Activated T-helper 17 cell treated with anti-CD3 and anti-CD28 coated beads, Interleukin-2, amount 50 U/mL, for 72 hours (primary cell): ENCODE measurements around the gene DNAH2. TPM values are rescaled to one million over a fixed set of nuclear protein-coding genes. Genes with fewer than 3 reads are reported as not detected.
A peak's percentile ranks its signal among the peaks of the same experiment; 100 is the strongest.

Experiments used
- ATAC-seq: fragments of 150-1000 bp; cut with Tn5 transposase; replicated peaks from 2 replicates; pipeline ENCODE4 v1.10.0; 2021; ENCODE audit warnings: mild to moderate bottlenecking, moderate library complexity
- H3K27ac Mint-ChIP-seq: one replicate; pipeline ENCODE4 v1.8.0; 2022; ENCODE audit warnings: mixed read lengths
- H3K27me3 Mint-ChIP-seq: one replicate; pipeline ENCODE4 v1.8.0; 2022; ENCODE audit warnings: mixed read lengths
- H3K36me3 Mint-ChIP-seq: one replicate; pipeline ENCODE4 v1.8.0; 2022; ENCODE audit warnings: low read depth, mild to moderate bottlenecking, mixed read lengths
- H3K4me1 Mint-ChIP-seq: one replicate; pipeline ENCODE4 v1.8.0; 2022; ENCODE audit warnings: mixed read lengths
- H3K4me3 Mint-ChIP-seq: one replicate; pipeline ENCODE4 v1.8.0; 2022; ENCODE audit warnings: mild to moderate bottlenecking, mixed read lengths
- H3K9me3 Mint-ChIP-seq: one replicate; pipeline ENCODE4 v1.8.0; 2022; ENCODE audit warnings: mixed read lengths
- total RNA-seq, 2 donors: library from RNA; stranded (reverse); gene quantifications; one replicate each; pipeline ENCODE4 v1.2.3, GENCODE V29; 2022

DNAH2 gene
- total RNA-seq, 2 donors from 2014 or later: 0.06 TPM; not detected in 1

- peak overlapping the region; percentile 93 for H3K27ac Mint-ChIP-seq
- peaks cover 95% of the 10 kb centered on the region for H3K36me3 Mint-ChIP-seq
- no peaks in the 10 kb centered on the region for H3K27me3 Mint-ChIP-seq
- peak; percentile 58 for ATAC-seq
- H3K4me3 Mint-ChIP-seq: peak overlapping the region; percentile 83
- H3K9me3 Mint-ChIP-seq: no peaks in the 10 kb centered on the region
- peaks cover 25% of the 10 kb centered on the region for H3K4me1 Mint-ChIP-seq
These were observed 127.0 kb downstream of the DNAH2 start for GRCh38 chr17:7844292-7845154.

DNA sequence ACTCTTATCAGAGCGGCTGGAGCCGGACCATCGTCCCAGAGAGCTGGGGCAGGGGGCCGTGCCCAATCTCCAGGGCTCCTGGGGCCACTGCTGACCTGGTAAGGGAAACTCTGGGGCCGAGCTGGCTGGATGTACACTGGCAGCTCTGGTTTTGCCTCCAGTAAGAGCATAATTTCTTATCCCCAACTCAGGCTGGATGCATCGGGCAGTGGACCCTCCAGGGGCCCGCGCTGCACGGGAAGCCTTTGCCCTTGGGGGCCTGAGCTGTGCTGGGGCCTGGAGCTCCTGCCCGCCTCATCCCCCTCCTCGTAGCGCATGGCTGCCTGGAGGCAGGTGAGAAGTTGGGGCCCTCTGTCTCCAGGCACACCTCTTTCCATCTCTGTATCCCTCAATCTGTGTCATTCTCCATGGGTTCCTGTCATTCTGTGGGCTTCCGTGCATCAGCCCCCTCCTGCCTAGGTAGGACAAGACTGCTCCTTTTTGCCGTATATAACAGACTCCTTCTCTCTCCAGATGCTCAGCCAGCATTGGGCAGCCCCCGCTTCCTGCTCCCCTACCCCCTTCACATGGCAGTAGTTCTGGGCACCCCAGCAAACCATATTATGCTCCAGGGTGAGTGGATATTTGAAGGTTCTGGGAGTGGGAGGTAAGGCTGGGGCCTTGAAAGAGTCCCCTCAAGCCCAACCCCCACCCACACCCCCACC, 128.0 kb downstream of the DNAH2 start:
- Mint-ChIP-seq H3K36me3 (peaks cover 95% of the 10 kb centered on the region), H3K4me3 (peak overlapping the region; percentile 83), H3K27ac (peak overlapping the region; percentile 93), H3K9me3 (no peaks in the 10 kb centered on the region), H3K27me3 (no peaks in the 10 kb centered on the region), H3K4me1 (peaks cover 17% of the 10 kb centered on the region)
- ATAC-seq: no peak

- Mint-ChIP-seq H3K36me3 (peaks cover 95% of the 10 kb centered on the region), H3K27me3 (no peaks in the 10 kb centered on the region), H3K27ac (no peak overlapping the region), H3K4me3 (peak overlapping the region; percentile 83), H3K4me1 (peaks cover 16% of the 10 kb centered on the region), H3K9me3 (no peaks in the 10 kb centered on the region)
- no peak for ATAC-seq
These were observed 128.7 kb downstream of the DNAH2 start for GRCh38 chr17:7846063-7846735.

DNA sequence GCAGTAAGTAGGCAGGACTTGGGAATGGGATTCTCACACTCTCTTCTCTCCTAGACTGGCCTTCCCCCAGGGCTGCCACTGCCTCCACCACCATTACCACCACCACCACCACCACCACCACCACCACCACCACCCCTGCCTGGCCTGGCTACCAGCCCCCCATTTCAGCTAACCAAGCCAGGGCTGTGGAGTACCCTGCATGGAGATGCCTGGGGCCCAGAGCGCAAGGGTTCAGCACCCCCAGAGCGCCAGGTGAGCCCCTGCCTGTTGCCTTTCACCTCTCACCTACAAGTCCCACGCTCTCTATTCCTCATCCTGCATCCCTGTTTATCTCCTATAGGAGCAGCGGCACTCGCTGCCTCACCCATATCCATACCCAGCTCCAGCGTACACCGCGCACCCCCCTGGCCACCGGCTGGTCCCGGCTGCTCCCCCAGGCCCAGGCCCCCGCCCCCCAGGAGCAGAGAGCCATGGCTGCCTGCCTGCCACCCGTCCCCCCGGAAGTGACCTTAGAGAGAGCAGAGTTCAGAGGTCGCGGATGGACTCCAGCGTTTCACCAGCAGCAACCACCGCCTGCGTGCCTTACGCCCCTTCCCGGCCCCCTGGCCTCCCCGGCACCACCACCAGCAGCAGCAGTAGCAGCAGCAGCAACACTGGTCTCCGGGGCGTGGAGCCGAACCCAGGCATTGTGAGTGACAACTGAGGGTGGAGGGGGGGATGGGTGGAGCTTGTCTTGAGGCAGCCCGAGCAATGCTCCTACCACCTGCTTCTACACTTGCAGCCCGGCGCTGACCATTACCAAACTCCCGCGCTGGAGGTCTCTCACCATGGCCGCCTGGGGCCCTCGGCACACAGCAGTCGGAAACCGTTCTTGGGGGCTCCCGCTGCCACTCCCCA, 129.5 kb downstream of the DNAH2 start:
- peaks cover 96% of the 10 kb centered on the region for H3K36me3 Mint-ChIP-seq
- no peaks in the 10 kb centered on the region for H3K27me3 Mint-ChIP-seq
- peak overlapping the region; percentile 83 for H3K4me3 Mint-ChIP-seq
- no peak overlapping the region for H3K27ac Mint-ChIP-seq
- H3K4me1 Mint-ChIP-seq: peaks cover 13% of the 10 kb centered on the region
- H3K9me3 Mint-ChIP-seq: no peaks in the 10 kb centered on the region
- ATAC-seq: no peak

DNA sequence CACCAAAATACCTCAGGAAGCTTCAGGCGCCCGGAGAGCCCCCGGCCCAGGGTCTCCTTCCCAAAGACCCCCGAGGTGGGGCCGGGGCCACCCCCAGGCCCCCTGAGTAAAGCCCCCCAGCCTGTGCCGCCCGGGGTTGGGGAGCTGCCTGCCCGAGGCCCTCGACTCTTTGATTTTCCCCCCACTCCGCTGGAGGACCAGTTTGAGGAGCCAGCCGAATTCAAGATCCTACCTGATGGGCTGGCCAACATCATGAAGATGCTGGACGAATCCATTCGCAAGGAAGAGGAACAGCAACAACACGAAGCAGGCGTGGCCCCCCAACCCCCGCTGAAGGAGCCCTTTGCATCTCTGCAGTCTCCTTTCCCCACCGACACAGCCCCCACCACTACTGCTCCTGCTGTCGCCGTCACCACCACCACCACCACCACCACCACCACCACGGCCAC, 130.6 kb downstream of the DNAH2 start:
- Mint-ChIP-seq H3K4me3 (no peak overlapping the region), H3K27me3 (no peaks in the 10 kb centered on the region), H3K9me3 (no peaks in the 10 kb centered on the region), H3K4me1 (peaks cover 13% of the 10 kb centered on the region), H3K36me3 (peaks cover 97% of the 10 kb centered on the region), H3K27ac (no peak overlapping the region)
- ATAC-seq: no peak

GRCh38 chr17:7848739-7849129, 131.2 kb downstream of the DNAH2 start:
- Mint-ChIP-seq H3K27me3 (no peaks in the 10 kb centered on the region), H3K36me3 (peaks cover 92% of the 10 kb centered on the region), H3K27ac (no peak overlapping the region), H3K4me3 (no peak overlapping the region), H3K9me3 (no peaks in the 10 kb centered on the region), H3K4me1 (peaks cover 13% of the 10 kb centered on the region)
- ATAC-seq: no peak

DNA sequence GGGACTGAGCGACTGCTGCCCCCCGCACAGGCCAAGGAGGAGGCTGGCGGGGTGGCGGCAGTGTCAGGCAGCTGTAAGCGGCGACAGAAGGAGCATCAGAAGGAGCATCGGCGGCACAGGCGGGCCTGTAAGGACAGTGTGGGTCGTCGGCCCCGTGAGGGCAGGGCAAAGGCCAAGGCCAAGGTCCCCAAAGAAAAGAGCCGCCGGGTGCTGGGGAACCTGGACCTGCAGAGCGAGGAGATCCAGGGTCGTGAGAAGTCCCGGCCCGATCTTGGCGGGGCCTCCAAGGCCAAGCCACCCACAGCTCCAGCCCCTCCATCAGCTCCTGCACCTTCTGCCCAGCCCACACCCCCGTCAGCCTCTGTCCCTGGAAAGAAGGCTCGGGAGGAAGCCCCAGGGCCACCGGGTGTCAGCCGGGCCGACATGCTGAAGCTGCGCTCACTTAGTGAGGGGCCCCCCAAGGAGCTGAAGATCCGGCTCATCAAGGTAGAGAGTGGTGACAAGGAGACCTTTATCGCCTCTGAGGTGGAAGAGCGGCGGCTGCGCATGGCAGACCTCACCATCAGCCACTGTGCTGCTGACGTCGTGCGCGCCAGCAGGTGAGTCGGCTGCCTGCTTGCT, 131.7 kb downstream of the DNAH2 start:
- Mint-ChIP-seq H3K27me3 (no peaks in the 10 kb centered on the region), H3K4me1 (peaks cover 13% of the 10 kb centered on the region), H3K36me3 (peaks cover 87% of the 10 kb centered on the region), H3K4me3 (peak overlapping the region; percentile 66), H3K27ac (peak overlapping the region; percentile 68), H3K9me3 (no peaks in the 10 kb centered on the region)
- ATAC-seq: no peak

DNA sequence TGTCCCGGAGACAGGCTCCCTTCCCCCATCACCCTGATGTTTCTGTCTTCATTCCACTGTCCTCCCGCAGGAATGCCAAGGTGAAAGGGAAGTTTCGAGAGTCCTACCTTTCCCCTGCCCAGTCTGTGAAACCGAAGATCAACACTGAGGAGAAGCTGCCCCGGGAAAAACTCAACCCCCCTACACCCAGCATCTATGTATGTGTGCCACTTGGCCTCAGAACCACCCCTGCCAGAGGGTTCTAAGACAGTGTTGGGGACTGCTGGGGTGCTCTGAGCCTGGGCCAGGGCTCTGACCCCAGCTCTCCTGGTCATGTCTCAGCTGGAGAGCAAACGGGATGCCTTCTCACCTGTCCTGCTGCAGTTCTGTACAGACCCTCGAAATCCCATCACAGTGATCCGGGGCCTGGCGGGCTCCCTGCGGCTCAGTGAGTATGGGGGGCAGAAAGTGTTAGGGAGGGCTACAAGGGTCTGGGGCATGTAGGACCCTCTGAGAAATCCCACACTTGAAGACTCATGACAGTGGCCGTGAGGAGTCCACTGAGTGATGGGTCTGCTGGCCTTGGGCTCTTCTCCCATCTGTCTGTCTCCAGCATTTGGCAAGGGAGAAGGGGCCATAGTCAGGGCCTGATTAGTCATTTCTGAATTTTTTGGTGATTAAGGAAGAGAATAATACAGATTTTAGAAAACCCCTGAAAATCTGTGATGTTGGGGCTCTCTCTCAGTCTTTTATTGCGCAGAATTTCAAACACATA, 132.4 kb downstream of the DNAH2 start:
- no peaks in the 10 kb centered on the region for H3K27me3 Mint-ChIP-seq
- H3K9me3 Mint-ChIP-seq: no peaks in the 10 kb centered on the region
- no peak for ATAC-seq
- peak overlapping the region; percentile 66 for H3K4me3 Mint-ChIP-seq
- H3K27ac Mint-ChIP-seq: peak overlapping the region; percentile 68
- H3K36me3 Mint-ChIP-seq: peaks cover 80% of the 10 kb centered on the region
- H3K4me1 Mint-ChIP-seq: peaks cover 13% of the 10 kb centered on the region

DNA sequence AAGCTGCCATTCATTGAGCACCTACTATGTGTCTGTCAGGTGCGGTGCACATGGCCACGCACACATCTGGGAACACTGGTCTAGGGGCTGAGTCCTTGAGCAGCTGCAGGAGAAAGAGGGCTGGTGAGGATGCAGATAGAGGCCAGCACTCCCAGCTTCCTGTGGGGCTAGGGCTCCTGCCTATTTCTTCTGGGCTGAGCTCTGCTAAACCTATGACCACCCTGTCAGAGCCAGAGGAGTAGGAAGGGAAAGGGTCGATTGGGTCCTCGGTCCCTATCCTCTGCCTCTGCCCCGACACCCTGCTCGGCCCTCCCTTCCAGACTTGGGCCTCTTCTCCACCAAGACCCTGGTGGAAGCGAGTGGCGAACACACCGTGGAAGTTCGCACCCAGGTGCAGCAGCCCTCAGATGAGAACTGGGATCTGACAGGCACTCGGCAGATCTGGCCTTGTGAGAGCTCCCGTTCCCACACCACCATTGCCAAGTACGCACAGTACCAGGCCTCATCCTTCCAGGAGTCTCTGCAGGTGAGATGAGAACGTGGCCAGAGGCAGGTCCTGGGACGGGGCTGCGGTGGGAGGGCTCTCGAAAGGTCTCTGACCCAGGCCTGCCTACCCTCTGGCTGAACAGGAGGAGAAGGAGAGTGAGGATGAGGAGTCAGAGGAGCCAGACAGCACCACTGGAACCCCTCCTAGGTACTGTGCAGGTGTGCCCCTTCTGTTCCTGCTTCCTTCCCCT, 133.3 kb downstream of the DNAH2 start:
- Mint-ChIP-seq H3K27me3 (no peaks in the 10 kb centered on the region), H3K36me3 (peaks cover 71% of the 10 kb centered on the region), H3K4me3 (peak overlapping the region; percentile 66), H3K9me3 (no peaks in the 10 kb centered on the region), H3K27ac (peak overlapping the region; percentile 71), H3K4me1 (peaks cover 12% of the 10 kb centered on the region)
- ATAC-seq: peak; percentile 8

DNA sequence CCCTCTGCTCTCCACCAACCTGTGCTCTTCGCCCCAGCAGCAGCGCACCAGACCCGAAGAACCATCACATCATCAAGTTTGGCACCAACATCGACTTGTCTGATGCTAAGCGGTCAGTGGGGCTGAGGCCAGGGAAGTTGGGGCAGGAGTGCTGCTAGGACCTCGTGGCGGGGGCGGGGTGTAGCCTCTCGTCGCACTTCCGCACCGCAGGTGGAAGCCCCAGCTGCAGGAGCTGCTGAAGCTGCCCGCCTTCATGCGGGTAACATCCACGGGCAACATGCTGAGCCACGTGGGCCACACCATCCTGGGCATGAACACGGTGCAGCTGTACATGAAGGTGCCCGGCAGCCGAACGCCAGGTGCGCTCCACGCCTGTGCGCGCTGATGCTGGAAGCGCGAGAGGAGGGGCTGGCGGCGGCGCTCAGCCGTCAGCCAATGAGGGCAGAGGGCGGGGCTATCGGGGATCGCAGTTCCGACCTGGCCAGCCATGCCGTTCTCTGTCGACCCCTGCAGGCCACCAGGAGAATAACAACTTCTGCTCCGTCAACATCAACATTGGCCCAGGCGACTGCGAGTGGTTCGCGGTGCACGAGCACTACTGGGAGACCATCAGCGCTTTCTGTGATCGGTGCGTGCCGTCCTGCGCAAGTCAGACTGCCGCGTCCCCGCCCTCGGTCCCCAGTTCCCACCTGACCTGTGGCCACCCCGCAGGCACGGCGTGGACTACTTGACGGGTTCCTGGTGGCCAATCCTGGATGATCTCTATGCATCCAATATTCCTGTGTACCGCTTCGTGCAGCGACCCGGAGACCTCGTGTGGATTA, 134.1 kb downstream of the DNAH2 start:
- Mint-ChIP-seq H3K4me1 (peaks cover 11% of the 10 kb centered on the region), H3K27me3 (no peaks in the 10 kb centered on the region), H3K27ac (peak overlapping the region; percentile 25), H3K9me3 (no peaks in the 10 kb centered on the region), H3K4me3 (peak overlapping the region; percentile 66), H3K36me3 (peaks cover 63% of the 10 kb centered on the region)
- peak; percentile 90 for ATAC-seq

- H3K9me3 Mint-ChIP-seq: no peaks in the 10 kb centered on the region
- peaks cover 10% of the 10 kb centered on the region for H3K4me1 Mint-ChIP-seq
- ATAC-seq: no peak
- peaks cover 57% of the 10 kb centered on the region for H3K36me3 Mint-ChIP-seq
- no peaks in the 10 kb centered on the region for H3K27me3 Mint-ChIP-seq
- peak overlapping the region; percentile 66 for H3K4me3 Mint-ChIP-seq
- no peak overlapping the region for H3K27ac Mint-ChIP-seq
These were observed 134.7 kb downstream of the DNAH2 start for GRCh38 chr17:7852262-7852670.
